Activated T-cell treated with anti-CD3 and anti-CD28 coated beads, Interleukin-2, amount 50 U/mL, for 4 hours (primary cell): ENCODE results near the gene SIGLEC11. TPM values are rescaled to one million over a fixed set of nuclear protein-coding genes. Genes with fewer than 3 reads are reported as not detected.

Experiments
- total RNA-seq, 3 donors: library from RNA; stranded (reverse); gene quantifications; one replicate each; pipeline ENCODE4 v1.2.1, GENCODE V29; 2021

Gene SIGLEC11
- total RNA-seq, 3 donors from 2014 or later: not detected

Other genes with a start within 250 kb of the SIGLEC11 start
- gene TSKS, start 197.9 kb downstream of the SIGLEC11 start, total RNA-seq: 1 to 10 TPM in 1 of 3 donors, under 1 TPM in 1, not detected in 1; 0.40 to 1.2 TPM
- gene AP2A1, start 194.2 kb downstream of the SIGLEC11 start, total RNA-seq: 10 to 100 TPM; 63.6 to 73.6 (median 71.5) TPM
- 10 to 100 TPM; 15.6 to 19.9 (median 18.5) TPM for gene FUZ, start 147.9 kb downstream of the SIGLEC11 start, total RNA-seq
- gene MED25, start 142.9 kb downstream of the SIGLEC11 start, total RNA-seq: 10 to 100 TPM; 44.1 to 51.0 (median 47.2) TPM
- 10 to 100 TPM; 77.8 to 86.3 (median 83.7) TPM for gene PTOV1, start 110.0 kb downstream of the SIGLEC11 start, total RNA-seq
- gene PNKP, start 93.6 kb downstream of the SIGLEC11 start, total RNA-seq: 100 to 1,000 TPM; 110 to 120 (median 110) TPM
- gene AKT1S1, start 83.8 kb downstream of the SIGLEC11 start, total RNA-seq: 10 to 100 TPM; 25.3 to 31.6 (median 28.0) TPM
- gene TBC1D17, start 83.5 kb downstream of the SIGLEC11 start, total RNA-seq: 10 to 100 TPM; 29.1 to 30.5 (median 29.3) TPM
- gene IL4I1, start 64.3 kb downstream of the SIGLEC11 start, total RNA-seq: 10 to 100 TPM; 24.7 to 52.7 (median 36.4) TPM
- gene ATF5, start 32.0 kb downstream of the SIGLEC11 start, total RNA-seq: 10 to 100 TPM; 58.4 to 73.1 (median 60.6) TPM
- gene NUP62, start 31.7 kb downstream of the SIGLEC11 start, total RNA-seq: 100 to 1,000 TPM; 172 to 189 (median 184) TPM
- 10 to 100 TPM; 40.5 to 45.8 (median 40.5) TPM for gene VRK3, start 64.2 kb upstream of the SIGLEC11 start, total RNA-seq
- 10 to 100 TPM in 2 of 3 donors, 1 to 10 TPM in 1; 9.5 to 12.7 (median 10.1) TPM for gene ZNF473, start 64.8 kb upstream of the SIGLEC11 start, total RNA-seq
- not detected for gene IZUMO2, start 202.1 kb upstream of the SIGLEC11 start, total RNA-seq
- gene MYH14, start 242.4 kb upstream of the SIGLEC11 start, total RNA-seq: under 1 TPM; 0.25 to 0.63 (median 0.34) TPM